Cardiac fibroblast (primary cell): ENCODE results near the gene OR7G1.
"Not testable (repeated sequence)": the region's sequence is repeated elsewhere in the genome, so short reads cannot be mapped to it uniquely, and the experiment has no call there.

Source experiments
- DNase-seq, 2 donors: peaks; one replicate each; pipeline versions ENCODE4 v3.0.0 to v3.0.0-alpha.2; 2010; ENCODE audit warnings: low read depth in 2 of 2
- H3K4me3 ChIP-seq, 2 donors: replicated peaks in 1 of 2; 1 replicate in 1 of 2; 2 replicates in 1 of 2; pipeline ENCODE4 v1.5.1; 2011; ENCODE audit warnings: low read depth in 2 of 2, low read length in 2 of 2, mild to moderate bottlenecking in 2 of 2, moderate library complexity in 1 of 2
- TF ChIP-seq, protein P1 (sequence below): IDR thresholded peaks from one replicate; pipeline ENCODE4 v1.5.1; 2011; ENCODE audit warnings: low read depth, mild to moderate bottlenecking, low read length, inconsistent platforms

OR7G1 gene

DNA sequence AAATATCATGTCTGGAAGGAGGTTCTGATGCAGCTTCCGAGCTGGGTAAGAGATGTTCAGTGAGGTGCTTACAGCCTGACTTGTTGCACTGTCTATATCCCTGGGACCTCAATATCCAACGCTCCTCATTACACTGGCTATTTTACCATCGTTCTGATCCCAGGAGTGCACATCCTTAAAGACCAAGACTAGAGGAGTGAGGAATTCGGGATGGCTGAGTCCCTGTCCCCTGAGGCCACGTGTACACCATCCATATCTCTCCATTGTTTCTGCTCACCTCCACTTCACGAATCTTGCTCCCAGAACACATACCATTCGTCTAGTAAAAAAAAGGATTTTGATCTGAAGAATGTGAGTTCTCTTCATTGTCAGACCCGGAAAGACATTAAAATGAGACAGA, 8.2 kb downstream of the OR7G1 start, which contains the start of gene OR7G2:
Gene OR7G2 (minus strand): TSS at position 101 of the 400 bp plus-strand sequence. CDS start 4,232 bp downstream, outside the sequence.
- H3K4me3 ChIP-seq: no peak within 1 kb of the TSS
- no peak for DNase-seq
- TF ChIP-seq, protein P1, sequence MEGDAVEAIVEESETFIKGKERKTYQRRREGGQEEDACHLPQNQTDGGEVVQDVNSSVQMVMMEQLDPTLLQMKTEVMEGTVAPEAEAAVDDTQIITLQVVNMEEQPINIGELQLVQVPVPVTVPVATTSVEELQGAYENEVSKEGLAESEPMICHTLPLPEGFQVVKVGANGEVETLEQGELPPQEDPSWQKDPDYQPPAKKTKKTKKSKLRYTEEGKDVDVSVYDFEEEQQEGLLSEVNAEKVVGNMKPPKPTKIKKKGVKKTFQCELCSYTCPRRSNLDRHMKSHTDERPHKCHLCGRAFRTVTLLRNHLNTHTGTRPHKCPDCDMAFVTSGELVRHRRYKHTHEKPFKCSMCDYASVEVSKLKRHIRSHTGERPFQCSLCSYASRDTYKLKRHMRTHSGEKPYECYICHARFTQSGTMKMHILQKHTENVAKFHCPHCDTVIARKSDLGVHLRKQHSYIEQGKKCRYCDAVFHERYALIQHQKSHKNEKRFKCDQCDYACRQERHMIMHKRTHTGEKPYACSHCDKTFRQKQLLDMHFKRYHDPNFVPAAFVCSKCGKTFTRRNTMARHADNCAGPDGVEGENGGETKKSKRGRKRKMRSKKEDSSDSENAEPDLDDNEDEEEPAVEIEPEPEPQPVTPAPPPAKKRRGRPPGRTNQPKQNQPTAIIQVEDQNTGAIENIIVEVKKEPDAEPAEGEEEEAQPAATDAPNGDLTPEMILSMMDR: no peak

DNA sequence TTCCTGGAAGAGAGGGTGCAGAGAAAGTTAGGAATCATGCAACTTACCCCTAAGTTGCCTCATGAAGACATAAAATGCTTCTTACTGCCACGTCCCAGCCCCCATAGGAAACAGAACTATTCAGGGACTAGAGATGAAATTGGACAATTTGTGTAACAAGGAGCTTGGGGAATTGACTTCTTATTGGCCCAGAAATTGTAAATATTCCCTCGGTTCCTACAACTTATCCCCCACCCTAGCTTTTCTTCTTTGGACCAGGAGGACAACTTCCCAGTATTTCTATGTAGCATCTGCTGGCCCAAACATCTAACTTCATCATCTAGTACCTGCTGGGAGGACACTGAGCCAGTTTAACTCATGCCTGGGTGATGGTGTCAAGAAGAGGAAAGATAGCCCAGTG, 28.8 kb downstream of the OR7G1 start, which contains the start of gene OR1M1:
Gene OR1M1 (plus strand): TSS at position 301 of the 400 bp plus-strand sequence. CDS start 6,184 bp downstream, outside the sequence.
- DNase-seq: no peak
- H3K4me3 ChIP-seq: no peak within 1 kb of the TSS
- TF ChIP-seq, protein P1: no peak

GRCh38 chr19:9078651-9079050, 36.9 kb downstream of the OR7G1 start:
- H3K4me3 ChIP-seq: no peak overlapping the region
- TF ChIP-seq, protein P1: no peak
- DNase-seq: no peak

- peak in 1 of 2 donors; percentile 2 for DNase-seq
- TF ChIP-seq, protein P1: no peak
- no peak overlapping the region for H3K4me3 ChIP-seq
Measured at GRCh38 chr19:9076901-9077300, 38.7 kb downstream of the OR7G1 start.

- TF ChIP-seq, protein P1: no peak
- no peak overlapping the region for H3K4me3 ChIP-seq
- peak; percentile 96 to 98 for DNase-seq
Measured at GRCh38 chr19:9075064-9075949, 40.3 kb downstream of the OR7G1 start.

GRCh38 chr19:9073806-9074205, 41.8 kb downstream of the OR7G1 start:
- TF ChIP-seq, protein P1: no peak
- DNase-seq: no peak
- H3K4me3 ChIP-seq: no peak overlapping the region

DNA sequence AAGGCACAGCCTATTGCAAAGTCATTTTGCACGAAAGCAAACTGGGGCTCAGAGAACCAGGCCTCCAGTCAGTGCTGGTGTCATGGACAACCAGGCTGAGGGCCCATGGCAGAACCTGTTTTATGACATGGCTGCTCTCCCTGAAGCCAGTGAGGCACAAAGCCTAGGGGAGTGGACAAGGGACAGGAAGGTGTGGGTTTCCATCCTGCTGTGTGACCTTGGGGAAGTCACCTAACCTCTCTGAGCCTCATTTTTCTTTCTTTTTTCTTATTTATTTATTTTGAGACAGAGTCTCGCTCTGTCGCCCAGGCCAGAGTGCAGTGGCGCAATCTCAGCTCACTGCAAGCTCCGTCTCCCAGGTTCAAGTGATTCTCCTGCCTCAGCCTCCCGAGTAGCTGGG, 43.8 kb downstream of the OR7G1 start:
- DNase-seq, H3K4me3 ChIP-seq: not testable (repeated sequence)
